Measurements from ENCODE around the gene EZR. TPM values are rescaled to one million over a fixed set of nuclear protein-coding genes. Genes with fewer than 3 reads are reported as not detected.

EZR gene
- total RNA-seq = 258 and 312 TPM in 2 replicates

DNA sequence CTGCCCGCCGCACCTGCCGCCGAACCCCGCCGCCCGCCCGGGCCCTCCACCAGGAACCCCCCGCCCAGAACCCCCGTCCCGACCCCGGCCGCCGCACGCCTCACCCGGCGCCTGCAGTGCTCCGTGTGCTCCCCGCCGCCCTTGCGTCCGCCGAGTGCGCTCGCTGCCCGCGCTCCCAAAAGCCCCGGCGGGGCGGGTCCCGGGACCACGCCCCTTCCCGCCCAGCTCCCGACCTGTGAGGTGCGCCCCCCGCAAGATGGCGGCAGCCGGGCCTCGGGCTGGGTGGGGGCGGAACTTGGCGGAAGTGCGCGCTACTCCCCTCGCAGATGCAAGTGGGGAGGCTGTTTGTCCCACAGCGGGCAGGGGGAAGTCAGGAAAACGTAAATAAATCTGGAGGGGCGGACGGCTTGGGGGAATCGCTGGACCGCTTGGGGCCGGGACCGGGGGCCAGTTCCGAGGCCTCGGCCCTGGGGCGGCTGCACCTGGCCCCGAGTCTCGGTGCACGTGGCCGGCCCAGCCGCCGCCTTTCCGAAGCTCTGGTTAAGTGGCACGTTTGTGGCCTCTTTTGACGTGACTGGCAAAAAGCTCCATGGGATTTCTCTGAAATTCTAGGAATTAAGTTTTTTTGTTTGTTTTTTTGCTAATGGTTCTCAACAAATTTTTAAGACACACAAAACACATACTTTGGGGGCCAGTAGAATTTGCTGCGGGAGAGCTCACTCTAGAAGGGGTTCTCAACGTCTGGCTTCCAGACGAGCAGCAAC is at the start of gene EZR:
EZR (minus strand) TSS at position 156 of the 764 bp plus-strand sequence. CDS start 1,275 bp downstream, outside the sequence.

Other genes starting within 250 kb of the EZR start
- gene DYNLT1, start 174.6 kb downstream of the EZR start, total RNA-seq = 62.5 and 79.8 TPM in 2 replicates
- gene SYTL3, start 169.3 kb downstream of the EZR start, total RNA-seq = 1.0 and 5.2 TPM in 2 replicates
- gene RSPH3, start 180.8 kb upstream of the EZR start, total RNA-seq = 6.8 and 16.0 TPM in 2 replicates
- 0.34 and 0.43 TPM in 2 replicates for gene TAGAP, start 225.6 kb upstream of the EZR start, total RNA-seq